Peyer's patch (tissue), 4 donors: ENCODE measurements around the gene LACC1.

Source experiments
- CTCF ChIP-seq, 6 experiments: fragments of 450-650 bp in 4 of 6; fragments of 200-600 bp in 2 of 6; sonication (generic) in 1 of 6; IDR thresholded peaks; one replicate each; pipeline ENCODE4 v1.5.1; 2017 to 2019; ENCODE audit warnings: antibody characterized with exemption in 6 of 6, mild to moderate bottlenecking in 3 of 6, moderate library complexity in 1 of 6
- POLR2A ChIP-seq, 2 donors: fragments of 450-650 bp; IDR thresholded peaks; one replicate each; pipeline ENCODE4 v1.5.1; 2017; ENCODE audit warnings: antibody characterized with exemption in 2 of 2, mild to moderate bottlenecking in 2 of 2, moderate library complexity in 2 of 2

- TF ChIP-seq CTCF (IDR thresholded peaks at IDR 0.05) (no peak), POLR2A (IDR thresholded peaks at IDR 0.05) (no peak)
These were observed 50.2 kb downstream of the LACC1 start for GRCh38 chr13:43929947-43930346.
